HL-60 (cell line): ENCODE measurements around the gene GNL3L.

Experiments used
- POLR2AphosphoS5 ChIP-seq: IDR thresholded peaks from 2 replicates; pipeline ENCODE4 v1.6.1; 2012; ENCODE audit warnings: low read depth
- REST ChIP-seq: IDR thresholded peaks from 2 replicates; pipeline ENCODE4 v1.6.1; 2012; ENCODE audit warnings: low read depth; ENCODE audit not compliant: insufficient replicate concordance
- TF ChIP-seq, protein P1 (sequence below): IDR thresholded peaks from one replicate; pipeline ENCODE4 v1.5.1; 2011; ENCODE audit warnings: low read length, control low read depth, inconsistent platforms; ENCODE audit not compliant: insufficient read depth

GRCh38 chrX:54484666-54485065, 45.4 kb upstream of the GNL3L start:
- TF ChIP-seq, protein P1, sequence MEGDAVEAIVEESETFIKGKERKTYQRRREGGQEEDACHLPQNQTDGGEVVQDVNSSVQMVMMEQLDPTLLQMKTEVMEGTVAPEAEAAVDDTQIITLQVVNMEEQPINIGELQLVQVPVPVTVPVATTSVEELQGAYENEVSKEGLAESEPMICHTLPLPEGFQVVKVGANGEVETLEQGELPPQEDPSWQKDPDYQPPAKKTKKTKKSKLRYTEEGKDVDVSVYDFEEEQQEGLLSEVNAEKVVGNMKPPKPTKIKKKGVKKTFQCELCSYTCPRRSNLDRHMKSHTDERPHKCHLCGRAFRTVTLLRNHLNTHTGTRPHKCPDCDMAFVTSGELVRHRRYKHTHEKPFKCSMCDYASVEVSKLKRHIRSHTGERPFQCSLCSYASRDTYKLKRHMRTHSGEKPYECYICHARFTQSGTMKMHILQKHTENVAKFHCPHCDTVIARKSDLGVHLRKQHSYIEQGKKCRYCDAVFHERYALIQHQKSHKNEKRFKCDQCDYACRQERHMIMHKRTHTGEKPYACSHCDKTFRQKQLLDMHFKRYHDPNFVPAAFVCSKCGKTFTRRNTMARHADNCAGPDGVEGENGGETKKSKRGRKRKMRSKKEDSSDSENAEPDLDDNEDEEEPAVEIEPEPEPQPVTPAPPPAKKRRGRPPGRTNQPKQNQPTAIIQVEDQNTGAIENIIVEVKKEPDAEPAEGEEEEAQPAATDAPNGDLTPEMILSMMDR = no peak
- TF ChIP-seq POLR2AphosphoS5 = no peak
- no peak for TF ChIP-seq REST
